ENCODE measurements around the gene CYP1B1. TPM values are rescaled to one million over a fixed set of nuclear protein-coding genes. Genes with fewer than 3 reads are reported as not detected.

The CYP1B1 gene
- total RNA-seq, 2 experiments from 2014 or later = 0.14 to 0.17 TPM

GRCh38 chr2:38120264-38120592 lies 44.3 kb upstream of the CYP1B1 start:
- H3K36me3 Mint-ChIP-seq (ENCODE audit: low read depth) = no peaks in the 10 kb centered on the region
- ATAC-seq (ENCODE audit: poor library complexity) (no peak), DNase-seq (no peak)
- POLR2A ChIA-PET = no interaction called here
- H3K9me3 ChIP-seq (ENCODE audit: control insufficient read depth in 1 of 2, insufficient read depth in 1 of 2, low read length in 2 of 2) = no peaks in the 10 kb centered on the region
- peaks cover 13% of the 10 kb centered on the region for H3K27me3 Mint-ChIP-seq
- TF ChIP-seq CTCF (IDR thresholded peaks at IDR 0.05) = no peak
- no peak overlapping the region for H3K27ac Mint-ChIP-seq
- no peak overlapping the region for H3K27ac ChIP-seq (ENCODE audit: low read depth in 1 of 2, low read length in 2 of 2)
- no peaks in the 10 kb centered on the region for H3K4me1 Mint-ChIP-seq (ENCODE audit: low read depth)
- intact Hi-C loops (cut with DNase I, micrococcal nuclease) = no loop called here
- no peak overlapping the region for H3K4me3 ChIP-seq (ENCODE audit: low read length)
- no peaks in the 10 kb centered on the region for H3K36me3 ChIP-seq (ENCODE audit: insufficient read depth, low read length)
- no peaks in the 10 kb centered on the region for H3K9me3 Mint-ChIP-seq
- H3K4me3 Mint-ChIP-seq = no peak overlapping the region
- CTCF ChIA-PET = interaction anchor here (0.5 kb wide), 1 partner anchor 98 kb away, joined by 3 read pairs; no protein-coding TSS in a partner anchor
- no peaks in the 10 kb centered on the region for H3K27me3 ChIP-seq (ENCODE audit: control insufficient read depth in 1 of 2, insufficient read depth in 2 of 2, low read length in 2 of 2)
- H3K4me1 ChIP-seq (ENCODE audit: insufficient read depth, low read length) = no peaks in the 10 kb centered on the region

- Mint-ChIP-seq H3K4me3 (no peak overlapping the region), H3K36me3 (ENCODE audit: low read depth) (no peaks in the 10 kb centered on the region), H3K27me3 (peaks cover 39% of the 10 kb centered on the region), H3K4me1 (ENCODE audit: low read depth) (no peaks in the 10 kb centered on the region), H3K9me3 (peaks cover under 1% of the 10 kb centered on the region), H3K27ac (no peak overlapping the region)
- ChIA-PET CTCF (no interaction called here), POLR2A (no interaction called here)
- intact Hi-C loops (cut with DNase I, micrococcal nuclease) = loop anchor here (5.0 to 10.0 kb wide), 2 partner anchors 719 to 722 kb away; no protein-coding TSS in a partner anchor
- Histone ChIP-seq H3K9me3 (ENCODE audit: control insufficient read depth in 1 of 2, insufficient read depth in 1 of 2, low read length in 2 of 2) (no peaks in the 10 kb centered on the region), H3K27ac (ENCODE audit: low read depth in 1 of 2, low read length in 2 of 2) (no peak overlapping the region), H3K4me3 (ENCODE audit: low read length) (no peak overlapping the region), H3K4me1 (ENCODE audit: insufficient read depth, low read length) (no peaks in the 10 kb centered on the region), H3K27me3 (ENCODE audit: control insufficient read depth in 1 of 2, insufficient read depth in 2 of 2, low read length in 2 of 2) (peaks cover 3 to 5% of the 10 kb centered on the region in 2 experiments), H3K36me3 (ENCODE audit: insufficient read depth, low read length) (no peaks in the 10 kb centered on the region)
- no peak for ATAC-seq (ENCODE audit: poor library complexity)
- TF ChIP-seq CTCF (IDR thresholded peaks at IDR 0.05) = no peak
- no peak for DNase-seq
Observed at GRCh38 chr2:38116762-38117161, 40.8 kb upstream of the CYP1B1 start.

GRCh38 chr2:38115216-38116032 lies 39.5 kb upstream of the CYP1B1 start:
- POLR2A ChIA-PET = no interaction called here
- Mint-ChIP-seq H3K4me3 (no peak overlapping the region), H3K36me3 (ENCODE audit: low read depth) (no peaks in the 10 kb centered on the region), H3K9me3 (peaks cover 3% of the 10 kb centered on the region), H3K27me3 (peaks cover 50% of the 10 kb centered on the region), H3K4me1 (ENCODE audit: low read depth) (no peaks in the 10 kb centered on the region), H3K27ac (no peak overlapping the region)
- Histone ChIP-seq H3K4me1 (ENCODE audit: insufficient read depth, low read length) (no peaks in the 10 kb centered on the region), H3K27ac (ENCODE audit: low read depth in 1 of 2, low read length in 2 of 2) (no peak overlapping the region), H3K27me3 (ENCODE audit: control insufficient read depth in 1 of 2, insufficient read depth in 2 of 2, low read length in 2 of 2) (peaks cover 5 to 6% of the 10 kb centered on the region in 2 experiments), H3K36me3 (ENCODE audit: insufficient read depth, low read length) (no peaks in the 10 kb centered on the region), H3K9me3 (ENCODE audit: control insufficient read depth in 1 of 2, insufficient read depth in 1 of 2, low read length in 2 of 2) (no peaks in the 10 kb centered on the region), H3K4me3 (ENCODE audit: low read length) (no peak overlapping the region)
- intact Hi-C loops (cut with DNase I, micrococcal nuclease) = loop anchor here (5.0 to 10.0 kb wide), 2 partner anchors 718 to 721 kb away; no protein-coding TSS in a partner anchor
- DNase-seq = peak; percentile 23 to 69 (median 40)
- CTCF ChIA-PET = no interaction called here
- peak; percentile 66 for TF ChIP-seq CTCF (IDR thresholded peaks at IDR 0.05)
- peak; percentile 52 for ATAC-seq (ENCODE audit: poor library complexity)
